DOHH2 (cell line): ENCODE measurements around the gene CDSN.

Experiments
- H3F3A ChIP-seq: fragments of 200-600 bp; sonication (generic), shearing (Covaris generic); 2 replicates; pipeline ENCODE4 v1.6.0; 2016; ENCODE audit warnings: antibody characterized with exemption, mild to moderate bottlenecking; ENCODE audit not compliant: control insufficient read depth, insufficient read depth
- H3K27ac ChIP-seq: fragments of 200-600 bp; sonication (generic); 2 replicates; pipeline ENCODE4 v1.5.1; 2014; ENCODE audit warnings: low read depth, mild to moderate bottlenecking, low read length, moderate library complexity
- H3K27me3 ChIP-seq: fragments of 200-600 bp; sonication (generic); 2 replicates; pipeline ENCODE4 v1.6.1; 2014; ENCODE audit warnings: mild to moderate bottlenecking, low read length, mixed read lengths; ENCODE audit not compliant: control insufficient read depth
- H3K36me3 ChIP-seq: fragments of 200-600 bp; sonication (generic); 2 replicates; pipeline ENCODE4 v1.6.1; 2014; ENCODE audit warnings: mild to moderate bottlenecking, low read length, moderate library complexity, mixed read lengths; ENCODE audit not compliant: control insufficient read depth
- H3K4me1 ChIP-seq: fragments of 200-600 bp; sonication (generic); 2 replicates; pipeline ENCODE4 v1.6.1; 2014; ENCODE audit warnings: mild to moderate bottlenecking, low read length, mixed read lengths; ENCODE audit not compliant: control insufficient read depth
- H3K4me2 ChIP-seq: fragments of 200-600 bp; sonication (generic); 2 replicates; pipeline ENCODE4 v1.6.0; 2014; ENCODE audit warnings: mild to moderate bottlenecking, low read length, moderate library complexity
- H3K4me3 ChIP-seq: fragments of 200-600 bp; sonication (generic); 2 replicates; pipeline ENCODE4 v1.5.1; 2014; ENCODE audit warnings: mild to moderate bottlenecking, low read length, mixed read lengths
- H3K79me2 ChIP-seq: fragments of 200-600 bp; sonication (generic); 2 replicates; pipeline ENCODE4 v1.6.1; 2014; ENCODE audit warnings: mild to moderate bottlenecking, low read length, mixed read lengths; ENCODE audit not compliant: control insufficient read depth
- H3K9me2 ChIP-seq: fragments of 200-600 bp; sonication (generic); replicated peaks from 2 replicates; pipeline ENCODE4 v1.6.1; 2014; ENCODE audit warnings: mild to moderate bottlenecking, low read length, mixed read lengths; ENCODE audit not compliant: control insufficient read depth
- H3K9me3 ChIP-seq: fragments of 200-600 bp; sonication (generic); 2 replicates; pipeline ENCODE4 v1.6.1; 2014; ENCODE audit warnings: antibody characterized with exemption, low read length, mixed read lengths; ENCODE audit not compliant: control insufficient read depth, insufficient read depth
- H4K20me1 ChIP-seq: fragments of 200-600 bp; sonication (generic); 2 replicates; pipeline ENCODE4 v1.6.0; 2014; ENCODE audit warnings: low read depth, mild to moderate bottlenecking, antibody characterized with exemption, low read length, moderate library complexity; ENCODE audit not compliant: control insufficient read depth, insufficient read depth
- CTCF ChIP-seq: fragments of 200-600 bp; sonication (generic); IDR thresholded peaks from one replicate; pipeline ENCODE4 v1.5.1; 2014; ENCODE audit warnings: antibody characterized with exemption, mild to moderate bottlenecking, low read depth, low read length; ENCODE audit not compliant: poor library complexity, severe bottlenecking
- EZH2phosphoT487 ChIP-seq: fragments of 200-600 bp; sonication (generic); IDR thresholded peaks from 2 replicates; pipeline ENCODE4 v1.6.1; 2017; ENCODE audit warnings: borderline replicate concordance, mild to moderate bottlenecking, antibody characterized with exemption, low read length, moderate library complexity, mixed read lengths

CDSN gene

DNA sequence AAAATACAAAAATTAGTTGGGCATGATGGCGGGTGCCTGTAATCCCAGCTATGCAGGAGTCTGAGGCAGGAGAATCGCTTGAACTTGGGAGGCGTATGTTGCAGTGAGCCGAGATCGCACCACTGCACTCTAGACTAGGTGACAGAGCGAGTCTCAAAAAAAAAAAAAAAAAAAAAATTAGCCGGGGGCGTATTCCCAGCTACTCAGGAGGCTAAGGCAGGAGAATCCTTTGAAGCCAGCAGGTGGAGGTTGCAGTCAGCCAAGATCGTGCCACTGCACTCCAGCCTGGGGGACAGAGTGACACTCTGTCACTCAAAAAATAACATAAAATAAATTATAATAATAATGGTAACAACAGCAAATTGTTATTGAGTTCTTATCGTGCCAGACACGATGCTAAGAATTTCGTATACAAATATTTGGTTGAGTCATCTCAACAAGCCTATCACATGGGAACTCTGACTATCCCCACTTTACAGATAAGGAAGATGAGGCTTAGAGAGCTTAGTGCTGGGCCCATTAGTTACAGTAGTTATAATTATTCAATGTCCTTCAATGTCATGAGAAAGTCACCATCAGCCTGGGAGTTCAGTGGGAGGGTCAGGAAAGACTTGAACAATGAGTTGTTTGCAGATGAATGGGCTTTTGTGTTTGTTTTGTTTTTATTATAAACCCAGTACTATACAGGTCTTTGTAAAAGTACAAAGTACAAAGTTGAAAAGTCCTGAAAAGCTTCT, 27.3 kb downstream of the CDSN start:
- Histone ChIP-seq H3K4me1 (no peaks in the 10 kb centered on the region), H3F3A (no peaks in the 10 kb centered on the region), H3K79me2 (no peaks in the 10 kb centered on the region), H3K27me3 (peaks cover 5% of the 10 kb centered on the region; the same call in 1 of the 2 replicates), H3K9me2 (no peaks in the 10 kb centered on the region), H3K9me3 (no peaks in the 10 kb centered on the region), H3K27ac (no peak overlapping the region), H4K20me1 (no peaks in the 10 kb centered on the region), H3K4me2 (no peak overlapping the region), H3K36me3 (no peaks in the 10 kb centered on the region), H3K4me3 (no peak overlapping the region)
- no peak for TF ChIP-seq EZH2phosphoT487
- TF ChIP-seq CTCF, result no peak

- Histone ChIP-seq H4K20me1 (no peaks in the 10 kb centered on the region), H3K27me3 (peaks cover 5% of the 10 kb centered on the region), H3K9me3 (no peaks in the 10 kb centered on the region), H3F3A (no peaks in the 10 kb centered on the region), H3K36me3 (no peaks in the 10 kb centered on the region), H3K9me2 (no peaks in the 10 kb centered on the region), H3K27ac (no peak overlapping the region), H3K4me3 (no peak overlapping the region), H3K4me2 (no peak overlapping the region), H3K4me1 (no peaks in the 10 kb centered on the region), H3K79me2 (no peaks in the 10 kb centered on the region)
- TF ChIP-seq CTCF (no peak), EZH2phosphoT487 (no peak)
Observed at GRCh38 chr6:31092238-31092637, 28.0 kb downstream of the CDSN start.

DNA sequence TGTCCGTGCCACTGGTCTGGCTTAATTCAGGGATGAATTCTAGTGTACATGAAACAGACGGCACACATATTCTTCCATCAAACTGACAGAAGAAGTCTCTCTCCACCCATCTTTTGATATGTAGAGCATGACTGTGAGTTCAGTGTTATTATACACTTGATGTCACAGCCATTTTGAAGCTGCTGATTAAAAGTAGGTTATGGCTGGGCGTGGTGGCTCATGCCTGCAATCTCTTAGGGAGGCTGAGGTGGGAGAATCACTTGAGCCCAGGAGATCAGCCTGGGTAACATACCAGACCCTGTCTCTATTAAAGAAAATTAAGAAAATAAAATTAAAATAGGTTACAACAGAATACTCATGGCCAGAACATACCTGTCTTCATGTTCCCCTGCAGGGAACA, 28.6 kb downstream of the CDSN start:
- Histone ChIP-seq H3K4me2 (no peak overlapping the region), H3K9me3 (no peaks in the 10 kb centered on the region), H3K27me3 (peaks cover 11% of the 10 kb centered on the region), H3K79me2 (no peaks in the 10 kb centered on the region), H3K4me3 (no peak overlapping the region), H3K27ac (no peak overlapping the region), H3F3A (no peaks in the 10 kb centered on the region), H3K4me1 (no peaks in the 10 kb centered on the region), H3K36me3 (no peaks in the 10 kb centered on the region), H3K9me2 (no peaks in the 10 kb centered on the region), H4K20me1 (no peaks in the 10 kb centered on the region)
- TF ChIP-seq CTCF (no peak), EZH2phosphoT487 (no peak)
